ENCODE data around the gene SERPINE2.

SERPINE2 gene
- 1.6 to 37.1 reads per million in 2 experiments for total RNA-seq

GRCh38 chr2:224039080-224039769 lies at the start of gene SERPINE2:
Gene SERPINE2 (minus strand): TSS chr2:224039286. CDS start chr2:224001900, 37,386 bp downstream.
- DNase-seq (ENCODE audit: low read depth), result no peak

- no peak for DNase-seq (ENCODE audit: low read depth)
These were observed 47.3 kb upstream of the SERPINE2 start for GRCh38 chr2:224086226-224086914.

- no peak for DNase-seq (ENCODE audit: low read depth)
These were observed 46.7 kb upstream of the SERPINE2 start for GRCh38 chr2:224085811-224086210.

GRCh38 chr2:224085246-224085645 lies 46.2 kb upstream of the SERPINE2 start:
- DNase-seq (ENCODE audit: low read depth), result no peak

GRCh38 chr2:224084266-224084892 lies 45.3 kb upstream of the SERPINE2 start:
- DNase-seq (ENCODE audit: low read depth), result no peak

- no peak for DNase-seq (ENCODE audit: low read depth)
These were observed 44.6 kb upstream of the SERPINE2 start for GRCh38 chr2:224083638-224084037.

- no peak for DNase-seq (ENCODE audit: low read depth)
These were observed 39.6 kb upstream of the SERPINE2 start for GRCh38 chr2:224078656-224079055.

GRCh38 chr2:224077773-224078507 lies 38.9 kb upstream of the SERPINE2 start:
- no peak for DNase-seq (ENCODE audit: low read depth)

- no peak for DNase-seq (ENCODE audit: low read depth)
These were observed 36.5 kb upstream of the SERPINE2 start for GRCh38 chr2:224075588-224075987.

GRCh38 chr2:224073676-224074075 lies 34.6 kb upstream of the SERPINE2 start:
- DNase-seq (ENCODE audit: low read depth), result no peak

GRCh38 chr2:224072541-224073188 lies 33.6 kb upstream of the SERPINE2 start:
- no peak for DNase-seq (ENCODE audit: low read depth)

- DNase-seq (ENCODE audit: low read depth), result no peak
These were observed 30.1 kb upstream of the SERPINE2 start for GRCh38 chr2:224069172-224069571.

GRCh38 chr2:224063298-224063648 lies 24.2 kb upstream of the SERPINE2 start:
- no peak for DNase-seq (ENCODE audit: low read depth)

- DNase-seq (ENCODE audit: low read depth), result no peak
These were observed 23.6 kb upstream of the SERPINE2 start for GRCh38 chr2:224062481-224063297.

GRCh38 chr2:224060783-224061482 lies 21.8 kb upstream of the SERPINE2 start:
- no peak for DNase-seq (ENCODE audit: low read depth)

- DNase-seq (ENCODE audit: low read depth), result no peak
These were observed 20.1 kb upstream of the SERPINE2 start for GRCh38 chr2:224059178-224059577.

GRCh38 chr2:224058048-224058775 lies 19.1 kb upstream of the SERPINE2 start:
- no peak for DNase-seq (ENCODE audit: low read depth)

- DNase-seq (ENCODE audit: low read depth), result no peak
These were observed 17.8 kb upstream of the SERPINE2 start for GRCh38 chr2:224056889-224057288.

GRCh38 chr2:224055101-224055500 lies 16.0 kb upstream of the SERPINE2 start:
- DNase-seq (ENCODE audit: low read depth), result no peak

- DNase-seq (ENCODE audit: low read depth), result no peak
These were observed 7.7 kb upstream of the SERPINE2 start for GRCh38 chr2:224046752-224047151.
